ENCODE data around the gene ZBTB11.
A peak's percentile ranks its signal among the peaks of the same experiment; 100 is the strongest.
"Not testable (repeated sequence)": the region's sequence is repeated elsewhere in the genome, so short reads cannot be mapped to it uniquely, and the experiment has no call there.

ZBTB11 gene

GRCh38 chr3:101624857-101625256 is 52.1 kb downstream of the ZBTB11 start:
- no peak for DNase-seq (ENCODE audit: low read depth, low spot score)
- no peak overlapping the region for H3K27ac ChIP-seq

- no peak for DNase-seq (ENCODE audit: low read depth, low spot score)
- H3K27ac ChIP-seq, result no peak overlapping the region
Observed at GRCh38 chr3:101623656-101624055, 53.3 kb downstream of the ZBTB11 start.

GRCh38 chr3:101619734-101620133 is 57.2 kb downstream of the ZBTB11 start:
- no peak for DNase-seq (ENCODE audit: low read depth, low spot score)
- no peak overlapping the region for H3K27ac ChIP-seq

- no peak for DNase-seq (ENCODE audit: low read depth, low spot score)
Observed at GRCh38 chr3:101618726-101619125, 58.2 kb downstream of the ZBTB11 start.

GRCh38 chr3:101617478-101617877 is 59.5 kb downstream of the ZBTB11 start:
- no peak overlapping the region for H3K27ac ChIP-seq
- DNase-seq (ENCODE audit: low read depth, low spot score), result no peak

More at GRCh38 chr3:101618726-101619125, 58.2 kb downstream of the ZBTB11 start:
- no peak overlapping the region for H3K27ac ChIP-seq

GRCh38 chr3:101615525-101615924 is 61.4 kb downstream of the ZBTB11 start:
- DNase-seq (ENCODE audit: low read depth, low spot score), result no peak
- no peak overlapping the region for H3K27ac ChIP-seq

- peak overlapping the region; percentile 60 for H3K27ac ChIP-seq
- DNase-seq (ENCODE audit: low read depth, low spot score), result not testable (repeated sequence)
Observed at GRCh38 chr3:101613014-101613413, 63.9 kb downstream of the ZBTB11 start.

- no peak for DNase-seq (ENCODE audit: low read depth, low spot score)
- no peak overlapping the region for H3K27ac ChIP-seq
Observed at GRCh38 chr3:101611023-101611422, 65.9 kb downstream of the ZBTB11 start.

- DNase-seq (ENCODE audit: low read depth, low spot score); H3K27ac ChIP-seq: not testable (repeated sequence)
Observed at GRCh38 chr3:101605398-101605797, 71.5 kb downstream of the ZBTB11 start.

GRCh38 chr3:101603184-101603583 is 73.7 kb downstream of the ZBTB11 start:
- H3K27ac ChIP-seq, result peak overlapping the region; percentile 84
- DNase-seq (ENCODE audit: low read depth, low spot score), result no peak

- H3K27ac ChIP-seq, result peak overlapping the region; percentile 84
Observed at GRCh38 chr3:101602731-101603130, 74.2 kb downstream of the ZBTB11 start.

More at GRCh38 chr3:101602731-101603130, 74.2 kb downstream of the ZBTB11 start:
- no peak for DNase-seq (ENCODE audit: low read depth, low spot score)
